ENCODE results near the gene PSMC1.

Gene PSMC1

GRCh38 chr14:90302529-90303303 is 46.4 kb downstream of the PSMC1 start:
- no peak for DNase-seq (ENCODE audit: low read depth in 2 of 2)

- DNase-seq (ENCODE audit: low read depth in 2 of 2) = no peak
These were observed 47.1 kb downstream of the PSMC1 start for GRCh38 chr14:90303473-90303872.

- no peak for DNase-seq (ENCODE audit: low read depth in 2 of 2)
These were observed 48.1 kb downstream of the PSMC1 start for GRCh38 chr14:90304502-90304901.

- DNase-seq (ENCODE audit: low read depth in 2 of 2) = no peak
These were observed 48.8 kb downstream of the PSMC1 start for GRCh38 chr14:90305176-90305601.

- no peak for DNase-seq (ENCODE audit: low read depth in 2 of 2)
These were observed 52.2 kb downstream of the PSMC1 start for GRCh38 chr14:90308561-90308960.

- DNase-seq (ENCODE audit: low read depth in 2 of 2) = no peak
These were observed 60.9 kb downstream of the PSMC1 start for GRCh38 chr14:90317286-90317685.

- no peak for DNase-seq (ENCODE audit: low read depth in 2 of 2)
These were observed 61.7 kb downstream of the PSMC1 start for GRCh38 chr14:90318016-90318415.

GRCh38 chr14:90319173-90319572 is 62.8 kb downstream of the PSMC1 start:
- no peak for DNase-seq (ENCODE audit: low read depth in 2 of 2)

- no peak for DNase-seq (ENCODE audit: low read depth in 2 of 2)
These were observed 63.5 kb downstream of the PSMC1 start for GRCh38 chr14:90319634-90320541.

GRCh38 chr14:90321891-90322290 is 65.5 kb downstream of the PSMC1 start:
- no peak for DNase-seq (ENCODE audit: low read depth in 2 of 2)
